SH-SY5Y (cell line): ENCODE measurements around the gene CNTNAP3.
"Not testable (repeated sequence)": the region's sequence is repeated elsewhere in the genome, so short reads cannot be mapped to it uniquely, and the experiment has no call there.

ENCODE experiments used
- GATA2 ChIP-seq: IDR thresholded peaks from 2 replicates; pipeline ENCODE4 v1.6.1; 2011; ENCODE audit warnings: mild to moderate bottlenecking, low read depth, low read length
- GATA3 ChIP-seq: IDR thresholded peaks from 2 replicates; pipeline ENCODE4 v1.6.1; 2011; ENCODE audit warnings: low read depth, mild to moderate bottlenecking, low read length, moderate library complexity

The CNTNAP3 gene

DNA sequence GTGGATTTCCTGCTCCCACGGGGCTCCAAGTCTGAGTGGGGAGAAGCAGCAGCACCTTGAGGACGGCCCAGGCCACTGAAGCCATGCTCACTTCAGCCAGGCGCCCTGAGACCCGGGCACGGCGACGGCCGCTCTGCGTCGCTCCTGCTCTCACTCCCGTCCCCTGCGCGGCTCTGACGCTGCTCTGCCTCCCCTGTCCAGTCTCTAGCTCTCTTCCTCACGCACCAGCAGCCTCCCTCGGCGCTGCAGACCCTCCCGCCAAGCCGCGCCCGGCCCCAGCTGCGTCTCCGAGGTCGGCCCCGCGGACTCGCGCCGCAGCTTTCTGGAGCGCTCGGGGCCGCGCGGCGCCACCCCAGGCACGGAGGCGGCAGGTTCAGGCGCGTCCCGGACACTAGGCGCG is at the start of gene CNTNAP3:
Gene CNTNAP3, minus strand, starts transcription at position 188 of the 400 bp plus-strand sequence. Its CDS starts 103 bp downstream, at position 85.
- TF ChIP-seq GATA2, GATA3: not testable (repeated sequence)

DNA sequence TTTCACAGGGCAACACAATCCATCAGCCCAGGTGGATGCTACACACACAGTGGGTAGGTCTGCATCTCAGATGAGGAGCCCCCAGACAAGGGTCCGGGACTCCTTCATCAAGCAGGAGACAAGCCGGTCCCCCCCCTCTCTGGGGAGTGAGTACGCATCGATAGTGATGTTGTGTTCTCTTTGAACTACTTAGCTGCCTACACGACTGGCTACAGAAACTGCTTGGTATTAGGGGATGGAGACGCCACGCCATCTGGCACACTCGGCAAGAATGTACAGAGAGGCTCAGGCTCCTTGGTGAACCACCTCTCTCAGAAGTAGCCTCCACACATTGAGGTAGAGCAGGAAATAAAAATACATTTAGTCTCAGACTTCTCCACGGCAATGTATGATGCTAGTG is 179.8 kb downstream of the CNTNAP3 start:
- no peak for TF ChIP-seq GATA3
- TF ChIP-seq GATA2: no peak
